ENCODE data around the gene BAHCC1.

The BAHCC1 gene

DNA sequence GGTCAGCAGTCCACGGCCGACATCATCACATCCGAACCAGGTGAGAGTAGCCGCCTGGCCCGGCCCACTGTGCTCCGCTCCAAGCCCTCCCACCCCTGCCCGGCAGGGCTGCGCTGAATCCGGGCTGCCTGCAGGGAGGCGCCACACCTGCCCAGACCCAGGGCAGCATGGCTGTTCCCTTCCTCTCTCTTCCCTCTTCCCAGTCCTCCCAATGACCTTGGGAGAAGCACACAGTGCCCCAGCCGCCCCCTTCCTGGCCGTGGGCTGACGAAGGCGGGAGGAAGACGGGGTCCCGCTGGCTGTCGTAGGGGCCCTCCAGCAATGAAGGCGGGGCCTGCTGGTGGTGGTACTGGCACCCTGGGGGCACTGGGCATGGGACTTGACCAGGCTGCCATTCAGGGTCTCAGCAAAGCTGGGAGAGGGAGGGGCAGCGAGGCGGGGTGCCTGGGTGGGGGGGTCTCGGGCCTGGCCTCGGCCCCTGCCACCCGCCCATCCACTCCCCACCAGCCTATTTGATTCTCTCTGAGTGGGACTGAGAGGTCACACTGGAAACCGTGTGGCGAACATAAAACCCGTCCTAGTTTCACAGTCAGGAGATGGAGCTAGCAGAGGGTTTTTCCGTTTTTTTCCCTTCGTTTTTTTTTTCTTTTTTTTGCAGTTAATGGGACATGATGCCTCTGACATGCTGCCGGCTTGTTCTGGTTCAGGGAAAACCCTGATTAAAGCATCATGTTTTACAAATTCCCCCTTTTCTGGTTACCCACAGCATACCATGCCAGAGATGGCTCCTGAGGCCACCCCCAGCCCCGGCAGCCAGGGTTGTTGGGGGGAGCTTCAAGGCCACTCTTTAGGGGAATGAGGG is 50.6 kb downstream of the BAHCC1 start:
- no peak for DNase-seq

DNA sequence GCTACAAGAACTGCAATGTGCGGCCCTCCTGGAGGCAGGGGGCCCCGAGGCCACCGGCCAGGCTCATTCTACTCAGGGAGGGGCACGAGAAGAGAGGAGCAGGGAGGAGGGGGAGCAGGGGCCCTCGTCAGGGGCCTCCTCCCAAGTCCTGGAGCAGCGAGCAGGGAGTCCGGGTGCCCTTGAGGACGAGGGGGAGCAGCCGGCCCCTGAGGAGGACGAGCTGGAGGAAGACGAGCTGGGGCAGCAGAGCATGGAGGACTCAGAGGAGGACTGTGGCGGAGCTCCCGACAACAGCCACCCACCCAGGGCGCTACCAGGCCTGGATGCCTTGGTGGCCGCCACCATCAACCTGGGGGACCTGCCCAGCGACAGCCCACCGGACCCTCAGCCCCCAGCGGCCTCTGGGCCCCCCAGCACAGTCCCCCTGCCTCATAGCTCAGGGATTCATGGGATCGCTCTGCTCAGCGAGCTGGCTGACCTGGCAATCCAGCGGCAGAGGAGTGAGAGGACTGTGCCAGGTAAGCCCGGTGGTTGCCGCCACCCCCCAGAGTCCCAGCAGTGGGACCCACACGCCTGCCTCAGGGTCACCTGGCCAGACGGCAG is 52.2 kb downstream of the BAHCC1 start:
- DNase-seq, result no peak

- DNase-seq, result no peak
These were observed 53.2 kb downstream of the BAHCC1 start for GRCh38 chr17:81448442-81448841.

DNA sequence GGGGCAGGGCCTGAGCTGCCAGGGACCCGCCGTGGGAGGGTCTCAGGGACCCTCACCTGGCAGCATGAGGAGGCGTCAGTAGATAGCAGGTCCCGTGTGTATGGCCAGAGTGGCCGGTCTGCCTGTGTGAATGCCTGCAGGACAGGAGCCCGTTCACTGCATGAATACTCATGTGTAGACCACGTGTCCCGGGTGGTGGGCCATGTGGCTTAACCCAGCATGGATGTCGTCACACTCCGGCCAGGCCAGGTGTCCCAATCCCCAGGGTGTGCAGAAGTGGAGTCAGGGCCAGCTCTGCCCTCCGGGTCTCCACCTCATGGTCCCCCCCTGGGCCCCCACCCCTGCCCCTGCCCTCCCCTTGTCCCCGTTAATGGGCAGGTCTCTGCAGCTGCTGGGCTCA is 53.7 kb downstream of the BAHCC1 start:
- no peak for DNase-seq

DNA sequence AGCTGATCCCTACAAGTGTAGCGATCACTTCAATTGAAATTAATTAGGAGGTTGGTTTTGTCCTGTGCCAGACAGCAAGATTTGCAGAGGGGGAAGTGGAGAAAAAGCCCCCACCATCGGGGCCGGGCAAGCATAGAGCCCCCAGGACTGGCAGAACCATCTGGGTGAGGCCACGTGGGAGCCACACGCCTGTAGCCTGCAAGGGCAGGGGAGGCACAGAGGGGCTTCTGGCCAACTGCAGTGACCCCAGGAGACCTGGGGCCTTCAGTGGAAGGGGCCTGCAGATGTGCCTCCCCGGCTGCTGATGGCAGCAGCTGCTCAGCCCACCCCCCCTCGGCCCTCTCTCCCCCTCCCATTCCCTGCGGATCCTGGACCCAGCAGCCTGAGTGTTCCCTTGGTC is 54.1 kb downstream of the BAHCC1 start:
- DNase-seq, result no peak

GRCh38 chr17:81451823-81452222 is 56.6 kb downstream of the BAHCC1 start:
- DNase-seq, result no peak

GRCh38 chr17:81452551-81452950 is 57.3 kb downstream of the BAHCC1 start:
- no peak for DNase-seq

DNA sequence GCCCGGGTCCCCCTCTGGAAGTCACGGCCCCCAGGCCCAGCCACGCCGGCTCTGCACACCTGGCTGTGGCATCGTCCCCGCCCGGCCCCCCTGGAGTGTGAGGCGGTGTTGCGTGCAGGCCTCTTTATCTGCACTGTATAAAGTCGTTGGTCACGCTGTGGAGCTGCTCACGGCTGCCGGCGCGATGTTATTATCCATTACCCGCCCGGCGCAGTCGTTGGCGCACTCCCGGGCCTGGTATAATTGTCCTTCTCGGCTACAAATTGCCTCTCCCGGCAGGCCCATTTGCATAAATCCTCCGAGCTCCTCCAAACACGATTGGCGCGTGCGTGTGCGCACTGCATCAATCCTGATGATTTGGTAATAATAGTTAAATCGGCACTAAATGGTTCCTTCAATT is 57.8 kb downstream of the BAHCC1 start:
- no peak for DNase-seq

DNA sequence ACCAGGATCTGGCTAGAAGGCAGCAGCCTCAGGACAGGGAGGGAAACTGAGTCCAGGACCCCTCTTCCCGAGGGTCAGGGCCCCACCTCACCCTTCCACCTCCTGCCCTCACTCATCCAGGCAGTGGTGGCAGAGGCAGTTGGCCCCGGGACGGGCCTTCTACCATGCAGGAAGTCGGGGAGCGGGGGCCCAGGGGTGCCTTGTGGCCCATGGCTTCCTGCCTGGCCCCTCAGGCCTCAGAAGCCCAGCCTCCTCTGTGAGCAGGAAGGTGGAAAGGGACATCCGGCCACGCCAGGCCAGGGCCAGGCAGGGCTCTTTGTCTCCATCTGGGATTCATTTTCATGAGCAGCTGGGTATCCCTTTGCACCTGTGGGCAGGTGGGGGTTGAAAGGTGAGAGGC is 58.5 kb downstream of the BAHCC1 start:
- DNase-seq, result no peak

DNA sequence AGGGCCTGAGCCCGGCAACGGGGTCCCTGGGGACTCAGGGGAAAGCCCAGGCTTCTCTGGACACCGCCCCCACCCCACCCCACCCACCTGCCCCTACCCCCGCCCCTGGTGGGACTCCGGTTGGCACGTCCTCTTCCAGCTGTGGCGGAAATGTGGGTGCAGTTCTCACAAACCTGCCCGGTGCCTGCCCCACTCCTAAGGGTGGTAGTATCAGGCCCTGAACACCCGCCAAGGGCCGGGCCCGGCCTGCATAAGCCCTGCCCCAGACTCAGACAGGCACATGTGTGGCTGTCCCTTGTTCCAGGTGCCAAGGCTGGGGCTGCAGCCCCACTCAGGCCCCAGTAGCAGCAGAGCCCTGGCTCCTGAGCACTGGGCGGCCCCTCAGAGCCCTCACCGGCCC is 59.2 kb downstream of the BAHCC1 start:
- no peak for DNase-seq

DNA sequence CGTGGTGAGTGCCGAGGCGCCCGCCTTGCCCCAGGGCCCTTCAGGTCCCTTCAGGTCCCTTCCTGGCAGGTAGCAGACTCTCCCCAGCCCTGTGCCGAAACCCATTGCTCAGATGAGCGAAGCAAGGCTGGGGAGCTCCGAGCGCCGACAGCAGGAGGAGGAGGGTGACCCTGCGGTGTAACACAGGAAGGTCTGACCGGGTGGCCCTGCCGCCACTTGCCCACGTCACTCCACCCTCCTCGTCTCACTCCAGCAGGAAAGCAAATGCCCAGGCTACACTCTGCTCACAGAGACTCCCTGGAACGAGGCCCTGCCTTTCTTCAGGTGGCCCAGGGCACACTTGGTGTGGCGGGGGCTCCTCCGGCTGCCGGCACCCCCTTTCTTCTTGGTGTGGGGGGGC is 60.1 kb downstream of the BAHCC1 start:
- DNase-seq, result no peak

- no peak for DNase-seq
These were observed 60.8 kb downstream of the BAHCC1 start for GRCh38 chr17:81456091-81456490.

- no peak for DNase-seq
These were observed 61.5 kb downstream of the BAHCC1 start for GRCh38 chr17:81456798-81457197.

DNA sequence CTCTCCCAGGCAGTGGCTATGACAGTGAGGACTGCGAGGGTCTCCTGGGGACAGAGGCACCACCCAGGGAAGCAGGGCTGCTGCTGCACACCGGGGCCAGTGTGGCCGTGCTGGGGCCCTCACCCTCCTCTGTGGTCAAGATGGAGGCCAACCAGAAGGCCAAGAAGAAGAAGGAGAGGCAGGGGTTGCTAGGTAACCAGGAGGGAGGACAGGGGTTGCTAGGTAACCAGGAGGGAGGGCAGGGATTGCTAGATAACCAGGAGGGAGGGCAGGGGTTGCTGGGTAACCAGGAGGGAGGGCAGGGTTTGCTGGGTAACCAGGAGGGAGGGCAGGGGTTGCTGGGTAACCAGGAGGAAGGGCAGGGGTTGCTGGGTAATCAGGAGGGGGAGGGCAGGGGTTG is 62.1 kb downstream of the BAHCC1 start:
- no peak for DNase-seq

GRCh38 chr17:81457917-81458555 is 62.8 kb downstream of the BAHCC1 start:
- no peak for DNase-seq

DNA sequence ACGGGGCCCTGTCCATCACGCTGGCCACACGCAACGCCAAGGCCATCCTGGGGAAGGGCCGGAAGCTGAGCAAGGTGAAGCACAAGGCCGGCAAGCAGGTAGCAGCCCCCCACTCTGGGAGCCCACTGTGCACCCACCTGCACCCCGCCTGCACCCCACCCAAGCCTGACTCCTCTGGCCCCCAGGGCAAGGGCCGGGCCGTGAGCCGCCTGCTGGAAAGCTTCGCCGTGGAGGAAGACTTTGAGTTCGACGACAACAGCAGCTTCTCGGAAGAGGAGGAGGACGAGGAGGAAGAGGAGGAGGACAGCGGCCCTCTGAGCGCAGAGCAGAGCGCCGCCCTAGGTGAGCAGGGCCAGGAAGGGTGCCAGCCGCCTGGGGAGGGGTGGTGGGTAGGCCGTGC is 63.4 kb downstream of the BAHCC1 start:
- no peak for DNase-seq

GRCh38 chr17:81459224-81459623 is 64.0 kb downstream of the BAHCC1 start:
- DNase-seq, result no peak

- DNase-seq, result no peak
These were observed 64.6 kb downstream of the BAHCC1 start for GRCh38 chr17:81459864-81460263.

GRCh38 chr17:81460856-81461460 is 65.7 kb downstream of the BAHCC1 start:
- peak; percentile 65 for DNase-seq

DNA sequence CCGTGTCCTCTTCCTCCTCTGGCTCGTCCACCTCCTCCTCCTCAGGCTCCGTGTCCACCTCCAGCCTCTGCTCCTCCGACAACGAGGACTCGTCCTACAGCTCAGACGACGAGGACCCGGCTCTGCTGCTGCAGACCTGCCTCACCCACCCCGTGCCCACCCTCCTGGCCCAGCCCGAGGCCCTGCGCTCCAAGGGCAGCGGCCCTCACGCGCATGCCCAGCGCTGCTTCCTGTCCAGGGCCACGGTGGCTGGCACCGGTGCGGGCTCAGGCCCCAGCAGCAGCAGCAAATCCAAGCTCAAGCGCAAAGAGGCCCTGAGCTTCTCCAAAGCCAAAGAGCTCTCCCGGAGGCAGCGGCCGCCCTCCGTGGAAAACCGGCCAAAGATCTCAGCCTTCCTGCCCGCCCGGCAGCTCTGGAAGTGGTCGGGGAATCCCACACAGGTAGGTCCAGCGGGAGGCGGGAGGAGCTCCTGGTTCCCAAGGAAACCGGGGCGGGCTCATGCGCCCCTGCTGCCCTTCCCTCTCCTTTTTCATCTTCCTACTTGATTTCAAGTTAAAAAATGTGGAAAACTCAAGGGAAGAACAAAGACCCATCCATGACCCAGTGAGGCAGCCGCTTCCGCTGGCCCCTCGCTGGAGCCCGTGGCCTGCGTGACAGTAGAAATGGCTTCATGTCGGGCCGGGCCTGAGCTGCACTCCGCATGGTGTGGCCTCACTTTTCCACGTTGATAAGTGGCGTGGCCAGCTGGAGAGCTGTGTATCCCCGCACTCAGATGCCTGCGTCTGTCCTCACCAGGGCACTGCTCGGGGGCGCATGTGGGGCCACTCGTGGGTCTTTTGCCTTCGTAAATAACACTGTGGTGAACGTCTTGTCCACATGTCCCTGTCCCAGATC is 66.6 kb downstream of the BAHCC1 start:
- no peak for DNase-seq

- no peak for DNase-seq
These were observed 67.4 kb downstream of the BAHCC1 start for GRCh38 chr17:81462506-81463125.

DNA sequence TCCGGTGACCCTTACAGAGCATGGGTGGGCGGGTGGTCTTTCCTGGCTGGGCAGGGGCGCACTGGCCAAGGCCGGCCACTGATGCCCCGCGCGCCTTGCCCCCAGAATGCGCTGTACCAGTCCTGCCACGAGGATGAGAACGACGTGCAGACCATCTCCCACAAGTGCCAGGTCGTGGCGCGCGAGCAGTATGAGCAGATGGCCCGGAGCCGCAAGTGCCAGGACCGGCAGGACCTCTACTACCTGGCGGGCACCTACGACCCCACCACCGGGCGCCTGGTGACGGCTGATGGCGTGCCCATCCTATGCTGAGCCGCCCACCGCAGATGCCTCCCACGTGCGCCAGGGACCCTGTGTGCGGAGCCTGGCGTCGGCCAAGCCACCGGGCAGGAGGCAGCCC is 68.2 kb downstream of the BAHCC1 start:
- DNase-seq, result no peak

Measured in inflammatory macrophage treated with lipopolysaccharide for 4 hours (primary cell).